NCI-H187 (cell line): ENCODE results near the gene PCDH9.

Source experiments
- DNase-seq, 2 experiments: peaks; one replicate each; lab custom pipeline; 2025; lab: John Stamatoyannopoulos, UW

The PCDH9 gene

DNA sequence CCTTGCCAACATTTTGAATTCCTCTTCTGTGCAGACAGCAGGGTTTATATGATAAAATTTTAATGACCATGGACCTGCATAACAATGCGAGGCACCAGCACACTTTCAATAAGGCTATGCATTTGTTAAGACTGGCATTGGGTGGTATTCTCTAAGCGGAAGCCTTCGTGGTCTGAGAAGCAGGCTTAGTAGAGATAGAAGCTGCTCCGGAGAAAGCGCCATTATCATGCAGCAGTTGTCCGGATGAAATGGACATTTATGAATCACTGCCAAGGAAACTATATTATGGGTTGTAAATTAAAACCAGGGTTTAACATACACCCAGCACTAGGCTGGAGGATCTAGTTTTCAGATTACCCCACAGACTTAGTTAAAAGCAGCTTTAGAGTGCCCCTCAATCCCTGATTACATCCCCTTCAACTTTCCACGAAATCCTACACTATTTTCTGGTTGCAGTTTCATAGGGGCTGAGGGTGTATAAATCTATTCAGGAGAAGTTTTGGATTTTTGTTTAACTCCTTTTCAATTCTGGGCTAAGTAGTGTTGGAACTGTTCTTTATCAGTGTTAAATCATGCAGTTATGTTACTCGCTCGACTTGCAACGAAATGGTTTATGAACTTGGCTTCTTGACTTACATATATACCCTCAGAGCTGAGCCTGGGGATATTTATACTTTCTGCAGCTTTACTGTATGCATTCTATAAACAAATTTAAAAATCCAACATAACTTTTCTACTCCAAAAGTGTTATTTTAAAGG, 193.3 kb downstream of the PCDH9 start:
- no peak for DNase-seq

- DNase-seq = no peak
These were observed 197.0 kb downstream of the PCDH9 start for GRCh38 chr13:67033170-67033569.

- DNase-seq = no peak
These were observed 206.8 kb downstream of the PCDH9 start for GRCh38 chr13:67023130-67023876.

DNA sequence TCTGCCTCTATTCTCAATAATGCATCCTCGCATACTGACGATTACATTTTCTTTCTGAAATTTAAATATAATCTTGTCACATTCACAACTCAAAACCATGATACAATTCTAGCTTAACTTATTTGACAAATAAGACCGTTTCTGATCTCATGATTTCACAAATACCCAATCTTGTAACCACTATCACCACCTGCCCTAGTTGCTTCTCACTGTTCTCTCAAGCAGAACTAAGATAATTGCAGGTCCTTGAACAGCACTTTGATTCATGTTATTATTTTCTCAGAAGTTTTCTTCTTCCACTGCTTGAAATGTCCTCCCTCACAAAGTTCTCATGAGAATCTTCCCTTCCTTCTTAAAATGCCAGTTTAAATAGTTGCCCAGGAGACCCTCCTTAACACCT, 211.4 kb downstream of the PCDH9 start:
- DNase-seq = no peak

GRCh38 chr13:67017276-67017675, 212.9 kb downstream of the PCDH9 start:
- no peak for DNase-seq

DNA sequence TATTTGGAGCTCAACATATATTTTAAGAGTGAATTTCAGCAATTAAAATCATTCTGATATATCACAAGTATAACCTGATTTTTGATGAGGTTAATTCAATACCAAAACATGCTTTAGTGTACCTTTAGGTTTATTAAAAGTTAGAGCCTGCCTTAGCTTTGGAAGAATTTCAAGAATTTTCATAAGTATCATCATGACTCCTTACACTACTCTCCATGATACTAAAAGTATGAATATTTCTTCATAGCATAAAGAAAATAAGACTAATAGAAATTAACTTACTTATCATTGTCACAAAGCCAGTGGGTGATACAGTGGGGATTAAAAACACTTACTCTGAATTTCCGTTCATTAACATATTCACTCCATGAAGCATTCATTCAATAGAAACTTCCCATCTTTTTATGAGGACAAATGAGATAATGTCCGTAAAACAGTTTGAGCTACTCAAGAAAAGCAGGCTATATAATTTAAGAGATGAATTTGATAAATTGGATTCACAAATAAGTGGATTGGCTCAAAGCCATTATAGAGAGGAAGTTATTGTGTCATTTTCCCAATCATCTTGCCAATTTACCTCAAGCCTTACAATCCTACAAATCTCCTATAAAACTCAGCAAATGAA, 214.0 kb downstream of the PCDH9 start:
- DNase-seq = no peak

- DNase-seq = no peak
These were observed 215.7 kb downstream of the PCDH9 start for GRCh38 chr13:67014399-67014798.

- DNase-seq = no peak
These were observed 216.4 kb downstream of the PCDH9 start for GRCh38 chr13:67013709-67014108.

- no peak for DNase-seq
These were observed 222.0 kb downstream of the PCDH9 start for GRCh38 chr13:67008075-67008668.

- no peak for DNase-seq
These were observed 225.6 kb downstream of the PCDH9 start for GRCh38 chr13:67004511-67004910.

- no peak for DNase-seq
These were observed 226.4 kb downstream of the PCDH9 start for GRCh38 chr13:67003743-67004142.

DNA sequence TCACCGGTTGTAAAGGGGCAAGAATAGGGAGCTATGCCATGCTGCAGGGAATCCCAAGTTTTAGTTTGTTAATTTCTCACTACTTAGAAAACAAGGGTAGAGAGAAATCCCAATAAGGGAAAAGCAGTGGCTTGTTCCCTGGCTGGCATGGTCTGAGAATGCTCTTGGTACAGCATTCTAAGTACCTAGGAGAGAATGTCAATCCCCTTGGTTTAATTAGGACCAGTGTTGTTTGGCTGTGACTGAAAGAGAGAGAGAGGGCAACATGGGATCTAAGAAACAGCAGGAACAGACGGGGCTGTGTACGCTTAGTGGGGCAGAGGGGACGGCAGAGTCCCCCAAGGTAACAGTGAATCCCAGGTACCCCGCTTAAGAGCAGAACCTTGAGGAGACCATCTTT, 228.8 kb downstream of the PCDH9 start:
- no peak for DNase-seq

DNA sequence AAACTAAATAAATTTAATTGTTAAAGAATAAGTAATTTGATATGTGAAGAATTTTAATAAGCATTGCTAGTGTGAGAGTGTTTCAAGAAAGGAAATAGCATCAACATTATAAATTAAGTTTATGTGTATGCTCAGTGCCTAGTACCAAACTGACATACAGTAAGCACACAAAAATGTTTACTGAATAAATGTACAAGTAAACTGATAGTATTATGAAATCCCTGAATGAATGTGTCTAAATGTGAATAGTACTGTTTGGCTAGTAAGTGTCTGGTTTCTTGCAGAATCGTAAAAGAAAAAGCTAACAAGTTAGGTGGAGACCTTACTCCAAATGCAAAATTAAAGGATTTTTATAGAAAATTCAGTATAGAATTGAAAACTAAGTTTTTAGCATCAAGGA, 233.6 kb downstream of the PCDH9 start:
- no peak for DNase-seq

DNA sequence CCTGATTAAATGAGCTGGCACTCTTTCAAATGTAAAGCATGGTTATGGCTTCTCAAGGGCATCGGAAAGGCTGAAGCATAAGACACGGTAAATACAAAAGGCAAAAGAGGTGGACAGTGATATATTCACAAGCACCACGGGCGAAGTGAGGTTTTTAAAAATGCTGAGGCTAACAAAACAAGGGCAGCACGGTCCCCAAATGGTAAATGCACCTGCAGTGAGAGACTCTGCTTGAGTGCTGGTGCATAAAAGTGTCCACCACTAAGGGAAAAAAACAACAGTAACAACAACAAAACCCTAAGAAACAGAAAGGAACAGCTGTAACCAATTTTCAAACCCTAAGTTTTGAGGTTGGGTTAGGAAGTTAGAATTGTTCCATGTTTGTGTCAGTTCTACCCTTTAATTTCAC, 234.9 kb downstream of the PCDH9 start:
- DNase-seq = peak in 1 of 2 experiments; percentile 9

DNA sequence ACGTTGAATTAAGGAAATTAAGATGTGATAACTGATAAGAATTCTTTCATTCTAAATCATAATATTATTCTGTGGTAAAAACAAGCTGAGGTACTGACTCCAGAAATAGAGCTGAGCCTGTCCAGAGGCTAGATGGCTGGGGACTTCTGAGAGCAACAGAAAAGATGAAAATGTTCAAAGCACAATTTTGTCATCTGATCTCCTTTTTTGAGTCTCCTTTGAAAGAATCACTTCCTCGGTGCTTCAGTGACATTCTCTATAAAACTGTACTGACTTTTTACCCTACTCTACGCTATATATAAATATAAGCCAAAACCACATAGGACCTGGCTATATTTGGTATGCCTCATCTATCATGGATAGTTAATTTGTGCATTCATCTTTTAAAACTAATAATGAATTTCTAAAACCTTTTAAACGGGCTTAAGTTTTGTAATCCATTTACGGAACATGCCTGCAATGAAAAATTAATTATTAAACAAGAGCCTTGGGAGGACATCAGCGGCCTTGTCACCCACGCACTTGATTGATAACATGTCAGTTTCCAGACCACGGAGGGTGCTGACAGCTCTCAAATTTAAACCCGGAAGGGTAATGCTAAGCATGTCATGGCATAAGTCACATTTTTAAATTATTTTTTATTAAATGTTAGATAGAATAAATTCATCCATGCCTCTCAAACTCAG, 235.5 kb downstream of the PCDH9 start:
- no peak for DNase-seq

DNA sequence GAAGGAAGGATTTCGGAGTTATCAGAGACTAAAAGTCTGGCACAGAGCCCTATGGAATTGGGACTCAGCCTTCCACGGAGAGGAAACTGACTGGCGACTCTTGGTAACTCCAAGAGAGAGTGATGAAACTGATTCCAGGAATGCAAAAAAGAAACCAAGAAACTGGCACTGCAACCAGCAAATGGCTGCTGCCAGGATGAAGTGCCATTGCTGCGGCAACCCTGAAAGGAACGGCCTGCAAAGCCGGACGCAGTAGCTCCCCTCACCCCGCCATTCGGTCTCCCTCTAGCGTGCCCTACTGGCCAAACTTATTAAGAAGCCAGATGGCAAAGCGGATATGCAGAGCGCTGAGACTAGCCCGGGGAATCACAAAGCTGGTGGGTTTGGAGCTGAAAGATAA, 236.0 kb downstream of the PCDH9 start:
- DNase-seq = no peak

DNA sequence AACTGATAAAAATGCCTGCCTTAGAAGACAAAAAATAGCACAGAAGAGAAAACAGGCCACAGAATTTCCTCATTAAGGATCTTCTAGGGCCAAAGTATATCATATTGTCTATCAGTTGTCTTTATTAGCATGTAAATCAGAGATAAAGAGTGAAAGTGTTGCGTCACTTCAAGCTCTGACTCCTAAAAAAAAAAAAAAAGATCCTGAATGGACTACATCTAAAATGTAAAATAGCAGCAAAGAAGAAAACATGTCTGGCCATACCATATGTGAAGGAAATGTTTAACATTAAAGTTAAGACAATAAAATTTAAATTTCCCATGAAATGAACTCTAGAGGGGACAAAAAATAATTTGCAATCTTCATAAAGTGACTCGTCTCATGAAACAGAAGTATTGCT, 237.4 kb downstream of the PCDH9 start:
- no peak for DNase-seq

GRCh38 chr13:66992183-66992582, 238.0 kb downstream of the PCDH9 start:
- no peak for DNase-seq

DNA sequence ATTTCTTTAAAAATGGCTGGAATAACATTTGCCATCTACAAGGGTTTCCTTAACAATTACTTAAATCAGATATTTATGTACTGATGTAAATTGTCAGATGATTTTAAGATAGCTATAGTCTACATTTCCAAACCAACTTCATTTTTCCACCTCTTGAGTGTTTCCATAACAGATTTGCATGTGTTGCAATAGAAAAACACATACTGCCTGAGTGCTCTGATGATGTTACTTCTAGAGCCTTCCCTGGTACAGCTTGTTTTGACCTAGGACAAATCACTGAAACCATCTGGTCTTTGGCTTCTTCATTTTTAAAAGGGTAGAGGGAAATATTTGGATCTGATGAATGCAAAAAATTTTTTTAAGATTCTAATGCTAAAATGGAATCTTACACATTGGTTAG, 245.9 kb downstream of the PCDH9 start:
- DNase-seq = no peak

DNA sequence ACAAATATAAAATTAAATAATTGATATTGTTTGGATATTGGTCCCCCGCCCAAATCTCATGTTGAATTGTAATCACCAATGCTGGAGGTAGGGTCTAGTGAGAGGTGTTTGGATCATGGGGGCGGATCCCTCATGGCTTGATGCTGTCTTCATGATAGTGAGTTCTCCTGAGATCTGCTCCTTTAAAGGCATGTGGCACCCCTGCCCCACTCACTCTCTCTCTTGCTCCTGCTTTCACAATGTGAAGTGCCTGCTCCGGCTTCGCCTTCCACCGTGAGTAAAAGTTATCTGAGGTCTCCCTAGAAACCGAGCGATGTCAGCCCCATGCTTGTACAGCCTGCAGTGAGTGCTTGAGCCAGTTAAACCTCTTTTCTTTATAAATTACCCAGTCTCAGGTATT, 248.2 kb downstream of the PCDH9 start:
- DNase-seq = no peak

DNA sequence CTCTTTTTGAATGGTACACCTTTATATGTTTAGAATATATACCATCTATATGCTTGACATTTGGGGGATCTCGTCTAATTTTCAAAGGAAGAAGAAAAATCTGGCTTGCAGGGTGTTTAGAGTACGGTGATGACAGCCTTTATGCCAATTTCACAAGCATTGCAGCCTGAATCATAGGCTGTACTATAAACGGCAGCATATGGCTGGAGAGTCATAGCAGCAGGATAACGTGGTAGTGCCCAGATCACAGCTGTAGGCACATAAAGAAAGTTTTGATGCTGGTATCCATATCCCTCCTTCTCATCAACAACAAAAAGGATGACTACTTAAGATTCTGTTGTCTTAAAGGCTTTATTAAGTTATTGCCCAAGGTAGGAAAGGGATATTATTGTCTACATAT, 253.0 kb downstream of the PCDH9 start:
- DNase-seq = no peak

DNA sequence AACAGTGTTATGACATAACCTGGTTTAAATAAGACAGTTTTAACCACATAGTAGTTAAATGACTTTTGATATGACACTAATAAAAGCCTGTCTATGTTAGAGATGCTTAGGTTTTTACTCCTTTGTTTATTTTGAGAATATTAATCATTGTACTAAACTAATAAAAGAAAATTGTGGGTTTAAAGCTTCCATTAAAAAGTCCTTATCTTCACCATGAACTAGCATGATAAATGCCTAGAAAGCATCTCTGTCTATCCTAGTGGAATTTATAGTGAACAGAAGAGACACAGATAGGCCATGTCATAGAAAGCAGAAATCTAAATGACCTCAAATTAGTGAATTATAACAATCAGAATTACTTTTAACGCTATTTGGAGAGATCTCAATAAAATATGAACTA, 255.2 kb downstream of the PCDH9 start:
- no peak for DNase-seq
